COR-L47 (cell line): ENCODE data around the gene SAMD4A.

Experiments
- DNase-seq: peaks from one replicate; lab custom pipeline; 2025; lab: John Stamatoyannopoulos, UW

SAMD4A gene

DNA sequence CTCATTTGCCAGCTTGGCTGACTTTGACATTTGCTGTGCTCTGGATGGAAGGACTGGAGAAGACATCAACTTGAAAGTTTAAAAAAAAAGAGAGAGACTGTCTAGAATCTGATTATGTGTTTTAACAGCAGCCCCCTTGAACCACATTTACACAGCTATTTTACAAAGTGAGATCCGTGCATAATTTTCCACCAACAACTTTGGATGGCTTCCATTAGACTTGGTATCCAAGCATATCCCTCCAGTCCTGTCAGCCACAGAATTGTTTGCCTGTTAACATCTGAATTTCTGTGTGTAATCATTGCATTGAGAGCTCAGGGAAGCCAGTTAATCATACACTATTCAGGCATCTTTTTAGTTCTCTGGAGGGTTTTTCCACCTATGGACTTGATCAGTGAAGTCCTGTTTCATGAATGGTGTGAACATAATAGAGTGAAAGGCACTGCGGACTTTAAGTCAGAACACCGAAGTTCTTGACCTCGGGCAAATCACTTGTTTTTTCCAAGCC, 93.7 kb downstream of the SAMD4A start:
- no peak for DNase-seq

- DNase-seq, result no peak
Measured at GRCh38 chr14:54662491-54663133, 95.7 kb downstream of the SAMD4A start.

- no peak for DNase-seq
Measured at GRCh38 chr14:54664961-54665360, 98.0 kb downstream of the SAMD4A start.

- no peak for DNase-seq
Measured at GRCh38 chr14:54665946-54666345, 99.0 kb downstream of the SAMD4A start.

- DNase-seq, result no peak
Measured at GRCh38 chr14:54667026-54667744, 100.3 kb downstream of the SAMD4A start.

- DNase-seq, result no peak
Measured at GRCh38 chr14:54667764-54668163, 100.8 kb downstream of the SAMD4A start.

- no peak for DNase-seq
Measured at GRCh38 chr14:54669721-54670561, 103.0 kb downstream of the SAMD4A start.

DNA sequence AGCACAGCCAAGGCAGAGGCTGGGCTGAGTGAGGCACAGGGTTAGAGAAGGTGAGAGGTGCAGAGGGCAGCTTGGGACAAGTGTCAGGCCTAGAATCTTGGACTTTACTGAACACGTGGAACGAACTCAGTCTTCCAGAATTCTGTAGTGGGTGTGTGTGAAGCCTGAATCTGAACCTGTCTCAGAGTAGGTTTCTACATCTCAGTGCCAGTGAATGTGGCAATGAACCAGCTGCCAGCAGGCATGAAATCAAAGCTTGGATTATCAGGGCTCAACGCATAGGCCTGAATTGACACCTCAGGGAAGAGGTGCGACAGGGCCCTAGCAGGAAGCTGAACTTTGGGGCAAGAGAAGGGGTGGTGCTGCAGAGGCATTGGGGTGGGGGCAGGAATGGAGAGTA, 104.6 kb downstream of the SAMD4A start:
- no peak for DNase-seq

GRCh38 chr14:54672181-54672580, 105.3 kb downstream of the SAMD4A start:
- no peak for DNase-seq

DNA sequence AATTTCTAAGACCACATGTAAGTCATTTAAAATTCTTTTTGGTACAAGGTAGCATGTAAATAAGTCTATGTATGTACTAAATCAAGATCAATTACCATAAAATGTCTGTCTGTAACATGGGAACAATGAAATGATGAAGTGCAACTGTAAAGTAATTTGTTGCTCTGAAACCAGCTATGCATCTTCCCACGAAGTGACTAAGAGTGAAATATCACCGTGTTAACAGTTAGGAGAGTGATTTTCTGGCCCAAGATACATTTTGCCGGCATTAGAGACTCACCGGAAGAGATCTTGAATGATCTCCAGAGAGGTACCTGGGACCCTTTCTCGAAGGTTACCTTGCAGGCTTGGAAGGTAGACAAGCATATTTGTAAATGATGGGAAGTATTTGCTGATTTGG, 105.8 kb downstream of the SAMD4A start:
- DNase-seq, result no peak

GRCh38 chr14:54673193-54674045, 106.5 kb downstream of the SAMD4A start:
- no peak for DNase-seq

- no peak for DNase-seq
Measured at GRCh38 chr14:54674046-54674741, 107.3 kb downstream of the SAMD4A start.

DNA sequence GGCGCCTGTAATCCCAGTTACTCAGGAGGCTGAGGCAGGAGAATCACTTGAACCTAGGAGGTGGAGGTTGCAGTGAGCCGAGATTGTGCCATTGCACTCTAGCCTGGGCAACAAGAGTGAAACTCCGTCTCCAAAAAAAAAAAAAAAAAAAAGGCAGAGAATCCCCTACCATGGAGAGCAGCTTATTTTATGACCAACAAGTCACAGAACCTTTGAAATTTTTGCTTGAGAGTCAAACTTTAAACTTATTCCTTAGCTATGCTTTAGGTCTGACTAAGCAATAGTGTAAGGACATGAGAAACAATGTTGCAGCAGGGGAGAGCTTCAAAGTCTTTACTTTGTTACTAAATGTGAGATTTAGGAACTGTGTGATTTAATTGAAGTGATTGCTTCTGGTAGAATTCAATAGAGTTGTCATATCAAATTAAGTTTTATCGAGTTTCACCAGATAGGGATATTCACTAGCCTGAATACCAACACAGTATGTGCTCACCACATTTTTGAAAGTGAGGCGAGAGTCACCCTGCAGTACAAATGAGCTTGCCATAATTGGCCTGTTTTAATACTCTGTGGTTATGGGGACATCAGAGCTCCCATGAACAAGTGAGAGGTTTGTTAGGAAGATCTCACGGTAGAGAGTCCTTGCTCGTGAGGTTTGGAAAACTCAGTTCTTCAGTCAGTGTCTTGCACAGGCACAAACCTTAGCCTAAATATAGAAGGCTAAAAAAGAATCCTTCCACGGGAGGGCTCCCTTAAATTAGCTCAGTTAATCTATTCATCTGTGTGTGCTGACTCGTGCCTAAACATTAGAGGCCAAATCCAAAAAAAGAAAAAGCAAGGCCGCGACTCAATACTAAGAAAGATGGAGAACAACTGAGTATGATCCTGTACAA, 108.6 kb downstream of the SAMD4A start:
- DNase-seq, result no peak

DNA sequence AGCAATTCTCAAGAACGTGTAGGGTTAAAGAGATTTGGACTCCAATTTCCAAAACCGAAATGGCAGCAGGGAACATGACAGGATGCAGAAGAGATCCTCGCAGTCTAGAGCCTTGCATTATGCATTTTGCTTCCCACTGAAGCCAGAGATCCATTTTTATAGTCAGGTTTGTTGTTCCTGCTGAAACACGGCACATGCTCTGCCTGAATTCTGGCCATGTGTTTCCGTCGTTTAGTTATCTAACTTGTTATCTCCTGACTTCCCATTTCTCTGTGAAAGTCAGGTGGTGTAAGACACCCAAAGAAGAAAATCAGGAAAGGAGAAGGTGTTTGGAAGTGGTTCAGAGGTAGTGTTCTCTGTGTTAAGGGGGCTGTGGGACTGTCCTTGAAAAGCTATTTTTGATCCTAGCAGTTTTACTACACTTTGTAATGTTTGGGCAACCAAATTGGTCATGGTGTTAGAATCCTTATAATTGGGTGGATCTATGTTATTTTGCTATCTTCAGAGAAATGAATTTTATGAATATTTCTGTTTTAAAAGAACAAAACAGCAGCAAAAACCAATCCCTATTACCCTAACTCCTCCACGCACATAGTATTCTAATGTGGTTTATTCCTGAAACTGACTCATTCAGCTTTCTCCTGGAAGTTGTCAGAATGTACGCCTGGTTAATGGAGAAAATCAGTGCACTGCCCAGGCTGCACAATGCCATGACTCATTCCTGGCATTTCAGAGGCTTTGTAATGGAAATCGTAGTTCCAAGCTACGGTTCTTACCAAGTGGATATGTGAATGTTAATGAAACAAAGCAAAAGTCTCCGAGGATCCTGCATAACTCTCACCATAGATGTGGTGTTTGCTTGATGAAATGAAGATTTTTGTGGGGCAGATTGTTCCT, 110.1 kb downstream of the SAMD4A start:
- DNase-seq, result no peak

DNA sequence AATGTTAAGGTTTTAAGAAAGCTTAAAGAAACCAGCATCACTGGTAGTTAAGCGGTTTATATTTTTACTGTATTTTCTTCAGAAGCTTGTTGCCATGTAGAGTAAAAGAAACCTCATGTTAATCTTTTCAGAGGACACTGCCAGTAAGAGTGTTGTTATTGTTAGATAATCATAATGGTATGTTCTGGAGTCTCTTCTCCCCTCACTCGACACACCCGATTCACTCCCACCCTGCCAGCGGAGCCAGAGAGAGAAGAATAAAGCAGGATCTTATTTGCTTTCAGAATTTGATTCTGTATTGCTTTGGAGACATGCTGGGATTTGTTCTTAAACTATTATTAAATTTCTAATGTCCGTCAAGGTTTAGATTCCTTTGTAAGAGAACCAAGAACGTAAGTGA, 113.7 kb downstream of the SAMD4A start:
- DNase-seq, result no peak

DNA sequence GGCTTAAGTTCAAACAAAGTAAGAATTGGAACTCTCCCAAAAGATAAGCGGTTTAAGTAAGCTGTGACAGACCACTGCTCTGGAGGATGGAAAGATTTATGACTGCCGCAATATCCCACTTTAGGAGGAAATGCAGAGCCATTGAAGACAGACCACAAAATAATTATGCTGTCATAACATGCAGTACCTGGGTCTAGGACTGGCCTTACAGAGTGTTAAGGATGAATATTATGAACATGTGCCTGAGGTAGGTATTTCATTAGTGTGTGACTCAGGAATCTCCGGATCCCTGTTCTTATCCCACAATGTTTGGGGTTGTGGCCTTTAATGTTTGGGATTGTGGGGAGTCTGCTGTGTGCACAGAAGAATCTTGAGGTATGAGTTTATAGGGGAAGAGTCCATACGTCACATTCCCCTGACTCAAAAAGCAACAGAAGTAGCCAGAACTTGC, 114.9 kb downstream of the SAMD4A start:
- DNase-seq, result no peak

GRCh38 chr14:54682578-54682977, 115.7 kb downstream of the SAMD4A start:
- DNase-seq, result no peak

- DNase-seq, result no peak
Measured at GRCh38 chr14:54683882-54684794, 117.2 kb downstream of the SAMD4A start.
